IPS-11a (cell line): ENCODE results near the gene HTT.

ENCODE experiments used
- H3K4me3 ChIP-seq: one replicate; pipeline ENCODE4 v1.5.1; 2013; ENCODE audit warnings: low read depth, low read length, control low read depth

HTT gene

GRCh38 chr4:3233391-3234071 is 159.1 kb downstream of the HTT start:
- H3K4me3 ChIP-seq = no peak overlapping the region

DNA sequence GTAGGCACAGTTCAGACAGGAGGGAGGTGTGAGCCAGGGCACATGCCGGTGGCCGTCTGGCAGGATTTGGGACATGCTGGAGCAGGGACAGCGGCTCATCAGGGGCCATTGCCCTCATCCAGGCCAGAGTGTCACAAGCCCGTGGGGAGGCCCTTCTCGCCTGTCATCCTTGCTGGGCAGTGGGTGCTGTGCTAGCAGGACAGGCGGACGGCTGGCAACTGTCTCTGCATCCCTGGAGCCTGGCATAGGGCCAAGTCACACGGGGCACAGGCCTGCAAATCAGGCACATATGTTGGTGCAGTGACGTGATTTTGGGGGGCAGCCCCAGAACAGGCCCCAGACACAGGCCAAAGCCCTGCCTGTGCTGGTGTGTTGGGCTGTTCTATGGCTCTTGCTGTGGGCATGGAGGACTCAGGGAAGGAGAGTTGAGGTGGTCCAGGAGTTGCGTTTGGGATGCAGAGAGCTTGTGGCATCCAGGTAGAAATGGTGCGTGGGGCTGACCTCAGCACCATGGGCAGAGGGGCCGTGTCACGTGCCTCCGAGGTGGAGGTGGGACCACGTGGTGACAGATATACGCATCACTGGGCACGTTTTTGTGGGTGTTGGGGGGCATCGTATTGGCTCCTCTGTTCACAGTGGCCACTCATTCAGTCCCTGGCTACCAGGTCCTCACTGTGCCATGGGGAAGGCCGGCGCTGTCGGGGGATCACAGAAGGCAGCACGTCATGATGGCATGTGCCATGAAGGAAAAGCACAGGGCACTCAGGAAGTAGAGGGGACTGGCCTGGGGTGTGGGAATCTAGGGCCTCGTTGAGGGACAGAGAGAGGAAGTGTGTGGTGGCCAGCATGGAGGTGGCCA is 159.9 kb downstream of the HTT start:
- no peak overlapping the region for H3K4me3 ChIP-seq

DNA sequence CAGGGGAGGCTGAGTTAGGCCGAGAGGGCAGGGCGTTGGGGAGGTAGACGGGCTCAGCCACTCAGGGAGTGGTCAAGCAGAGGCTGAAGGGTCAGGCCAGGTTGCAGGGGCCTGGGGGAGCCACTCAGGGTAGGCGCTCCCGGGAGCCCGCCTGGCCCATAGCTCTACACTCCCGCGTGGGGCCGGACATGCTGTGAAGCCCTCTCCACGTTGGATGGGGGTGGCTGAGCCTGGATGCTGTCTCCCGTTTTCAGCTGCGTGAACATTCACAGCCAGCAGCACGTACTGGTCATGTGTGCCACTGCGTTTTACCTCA is 160.5 kb downstream of the HTT start:
- H3K4me3 ChIP-seq = no peak overlapping the region

- H3K4me3 ChIP-seq = no peak overlapping the region
Measured at GRCh38 chr4:3235581-3235980, 161.1 kb downstream of the HTT start.

DNA sequence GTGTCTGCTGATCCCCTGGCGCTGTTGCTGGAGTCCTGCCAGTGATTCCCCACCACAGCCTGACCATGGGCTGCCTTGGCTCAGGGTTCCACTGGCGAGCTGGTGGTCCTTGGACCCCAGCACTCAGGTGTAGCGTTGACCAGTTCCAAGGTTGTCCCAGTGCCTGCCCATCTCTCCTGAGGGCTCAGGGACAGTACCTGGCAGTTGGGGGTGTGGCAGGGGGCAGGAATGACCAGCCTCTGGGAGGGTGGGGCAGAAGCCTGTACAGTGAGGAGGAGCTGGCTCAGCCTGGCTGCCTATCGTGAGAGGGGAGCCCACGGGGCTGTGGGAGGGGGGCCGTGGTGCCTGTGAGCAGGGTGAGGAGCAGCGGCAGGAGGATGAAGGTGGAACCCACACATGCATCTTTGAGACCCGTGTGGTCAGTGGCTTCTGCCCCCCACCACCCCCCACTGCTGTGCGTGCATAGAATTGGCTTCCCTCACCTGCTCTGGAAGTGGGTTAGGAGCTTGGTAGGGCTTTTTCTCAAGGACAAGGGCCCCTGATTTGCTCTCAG is 161.9 kb downstream of the HTT start:
- no peak overlapping the region for H3K4me3 ChIP-seq

- H3K4me3 ChIP-seq = no peak overlapping the region
Measured at GRCh38 chr4:3237266-3237665, 162.8 kb downstream of the HTT start.

GRCh38 chr4:3237712-3238560 is 163.5 kb downstream of the HTT start:
- no peak overlapping the region for H3K4me3 ChIP-seq

DNA sequence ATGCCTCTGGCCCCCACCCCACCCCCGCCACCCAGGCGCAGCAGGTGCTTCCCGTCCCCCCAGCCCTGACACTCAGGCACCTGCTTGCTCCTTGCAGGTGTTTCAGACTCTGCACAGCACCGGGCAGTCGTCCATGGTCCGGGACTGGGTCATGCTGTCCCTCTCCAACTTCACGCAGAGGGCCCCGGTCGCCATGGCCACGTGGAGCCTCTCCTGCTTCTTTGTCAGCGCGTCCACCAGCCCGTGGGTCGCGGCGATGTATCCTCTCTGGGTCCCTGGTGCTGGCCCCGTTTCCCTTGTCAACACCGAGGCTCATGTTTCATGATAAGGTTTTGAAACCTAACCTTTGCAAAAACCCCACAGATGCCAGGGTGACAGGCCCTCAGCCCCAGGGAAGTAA is 164.2 kb downstream of the HTT start:
- no peak overlapping the region for H3K4me3 ChIP-seq

GRCh38 chr4:3239303-3239702 is 164.8 kb downstream of the HTT start:
- no peak overlapping the region for H3K4me3 ChIP-seq

DNA sequence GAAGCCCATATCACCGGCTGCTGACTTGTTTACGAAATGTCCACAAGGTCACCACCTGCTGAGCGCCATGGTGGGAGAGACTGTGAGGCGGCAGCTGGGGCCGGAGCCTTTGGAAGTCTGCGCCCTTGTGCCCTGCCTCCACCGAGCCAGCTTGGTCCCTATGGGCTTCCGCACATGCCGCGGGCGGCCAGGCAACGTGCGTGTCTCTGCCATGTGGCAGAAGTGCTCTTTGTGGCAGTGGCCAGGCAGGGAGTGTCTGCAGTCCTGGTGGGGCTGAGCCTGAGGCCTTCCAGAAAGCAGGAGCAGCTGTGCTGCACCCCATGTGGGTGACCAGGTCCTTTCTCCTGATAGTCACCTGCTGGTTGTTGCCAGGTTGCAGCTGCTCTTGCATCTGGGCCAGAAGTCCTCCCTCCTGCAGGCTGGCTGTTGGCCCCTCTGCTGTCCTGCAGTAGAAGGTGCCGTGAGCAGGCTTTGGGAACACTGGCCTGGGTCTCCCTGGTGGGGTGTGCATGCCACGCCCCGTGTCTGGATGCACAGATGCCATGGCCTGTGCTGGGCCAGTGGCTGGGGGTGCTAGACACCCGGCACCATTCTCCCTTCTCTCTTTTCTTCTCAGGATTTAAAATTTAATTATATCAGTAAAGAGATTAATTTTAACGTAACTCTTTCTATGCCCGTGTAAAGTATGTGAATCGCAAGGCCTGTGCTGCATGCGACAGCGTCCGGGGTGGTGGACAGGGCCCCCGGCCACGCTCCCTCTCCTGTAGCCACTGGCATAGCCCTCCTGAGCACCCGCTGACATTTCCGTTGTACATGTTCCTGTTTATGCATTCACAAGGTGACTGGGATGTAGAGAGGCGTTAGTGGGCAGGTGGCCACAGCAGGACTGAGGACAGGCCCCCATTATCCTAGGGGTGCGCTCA is 165.8 kb downstream of the HTT start:
- no peak overlapping the region for H3K4me3 ChIP-seq

DNA sequence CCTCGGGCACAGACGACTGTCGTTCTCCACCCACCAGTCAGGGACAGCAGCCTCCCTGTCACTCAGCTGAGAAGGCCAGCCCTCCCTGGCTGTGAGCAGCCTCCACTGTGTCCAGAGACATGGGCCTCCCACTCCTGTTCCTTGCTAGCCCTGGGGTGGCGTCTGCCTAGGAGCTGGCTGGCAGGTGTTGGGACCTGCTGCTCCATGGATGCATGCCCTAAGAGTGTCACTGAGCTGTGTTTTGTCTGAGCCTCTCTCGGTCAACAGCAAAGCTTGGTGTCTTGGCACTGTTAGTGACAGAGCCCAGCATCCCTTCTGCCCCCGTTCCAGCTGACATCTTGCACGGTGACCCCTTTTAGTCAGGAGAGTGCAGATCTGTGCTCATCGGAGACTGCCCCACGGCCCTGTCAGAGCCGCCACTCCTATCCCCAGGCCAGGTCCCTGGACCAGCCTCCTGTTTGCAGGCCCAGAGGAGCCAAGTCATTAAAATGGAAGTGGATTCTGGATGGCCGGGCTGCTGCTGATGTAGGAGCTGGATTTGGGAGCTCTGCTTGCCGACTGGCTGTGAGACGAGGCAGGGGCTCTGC is 166.5 kb downstream of the HTT start:
- no peak overlapping the region for H3K4me3 ChIP-seq

DNA sequence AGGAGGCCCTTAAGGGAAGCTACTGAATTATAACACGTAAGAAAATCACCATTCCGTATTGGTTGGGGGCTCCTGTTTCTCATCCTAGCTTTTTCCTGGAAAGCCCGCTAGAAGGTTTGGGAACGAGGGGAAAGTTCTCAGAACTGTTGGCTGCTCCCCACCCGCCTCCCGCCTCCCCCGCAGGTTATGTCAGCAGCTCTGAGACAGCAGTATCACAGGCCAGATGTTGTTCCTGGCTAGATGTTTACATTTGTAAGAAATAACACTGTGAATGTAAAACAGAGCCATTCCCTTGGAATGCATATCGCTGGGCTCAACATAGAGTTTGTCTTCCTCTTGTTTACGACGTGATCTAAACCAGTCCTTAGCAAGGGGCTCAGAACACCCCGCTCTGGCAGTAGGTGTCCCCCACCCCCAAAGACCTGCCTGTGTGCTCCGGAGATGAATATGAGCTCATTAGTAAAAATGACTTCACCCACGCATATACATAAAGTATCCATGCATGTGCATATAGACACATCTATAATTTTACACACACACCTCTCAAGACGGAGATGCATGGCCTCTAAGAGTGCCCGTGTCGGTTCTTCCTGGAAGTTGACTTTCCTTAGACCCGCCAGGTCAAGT is 167.5 kb downstream of the HTT start:
- no peak overlapping the region for H3K4me3 ChIP-seq

GRCh38 chr4:3243136-3243780 is 168.8 kb downstream of the HTT start:
- H3K4me3 ChIP-seq = no peak overlapping the region

- no peak overlapping the region for H3K4me3 ChIP-seq
Measured at GRCh38 chr4:3244002-3244401, 169.5 kb downstream of the HTT start.

GRCh38 chr4:3244747-3245146 is 170.3 kb downstream of the HTT start:
- H3K4me3 ChIP-seq = no peak overlapping the region

GRCh38 chr4:3245676-3246075 is 171.2 kb downstream of the HTT start:
- H3K4me3 ChIP-seq = no peak overlapping the region

DNA sequence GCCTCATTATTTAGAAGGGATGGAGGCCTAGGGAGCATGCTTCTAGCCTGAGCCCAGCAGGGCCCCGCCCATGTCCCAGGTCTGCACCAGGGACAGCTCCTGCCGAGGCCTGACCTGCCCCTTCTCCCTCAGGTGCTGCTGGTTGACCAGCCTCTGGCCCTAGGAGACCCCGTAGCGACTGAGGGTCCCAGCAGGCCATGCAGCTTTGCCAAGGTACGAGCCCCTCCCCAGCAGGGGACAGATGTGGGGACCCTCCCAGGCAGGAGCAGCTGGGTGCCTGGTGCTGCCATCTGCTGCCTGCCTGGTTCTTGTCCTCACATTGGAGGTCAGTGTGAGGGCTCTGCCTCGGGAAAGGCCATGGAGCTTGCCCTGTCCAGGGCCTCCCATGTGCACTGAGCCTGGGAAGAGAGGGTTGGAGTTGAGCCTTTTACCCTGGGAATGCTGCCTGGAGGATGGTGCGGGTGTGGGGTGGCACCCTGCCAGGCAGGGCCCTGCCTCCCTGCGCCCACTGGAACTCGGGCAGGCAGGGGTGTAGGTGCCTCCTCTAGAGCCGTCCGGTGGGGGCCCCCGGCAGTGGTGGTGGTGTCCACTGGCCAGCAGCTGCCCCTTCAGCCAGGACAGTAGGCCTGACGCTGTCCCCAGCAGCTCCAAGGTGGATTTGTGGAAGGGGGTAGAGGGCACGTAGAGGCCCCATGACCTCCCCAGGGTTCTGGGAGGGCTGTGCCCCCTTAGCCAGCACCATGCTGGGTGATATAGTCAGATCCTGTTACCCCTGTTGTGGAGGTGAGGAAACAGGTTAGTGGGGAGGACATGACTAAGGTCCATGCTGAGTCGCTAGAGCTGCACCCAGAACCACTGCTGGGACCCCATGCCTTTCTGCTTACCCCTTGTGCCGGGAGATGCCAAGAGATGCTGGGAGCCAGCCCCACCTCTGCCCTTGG is 172.2 kb downstream of the HTT start:
- no peak overlapping the region for H3K4me3 ChIP-seq
